Esophagus squamous epithelium (tissue), 5 donors: ENCODE results near the gene STAT6. TPM values are rescaled to one million over a fixed set of nuclear protein-coding genes. Genes with fewer than 3 reads are reported as not detected.

Source experiments
- DNase-seq: peaks from one replicate; lab custom pipeline; 2025; lab: John Stamatoyannopoulos, UW
- H3K27ac ChIP-seq, 4 donors: fragments of 200-600 bp; sonication (generic); one replicate each; pipeline ENCODE4 v1.5.1; 2016 to 2019; ENCODE audit warnings: mild to moderate bottlenecking in 1 of 4
- H3K27me3 ChIP-seq, 4 donors: fragments of 200-600 bp; sonication (generic); 1 replicate in 3 of 4; 2 replicates in 1 of 4; pipeline versions ENCODE4 v1.5.1 to v1.6.0; 2017 to 2021; ENCODE audit warnings: antibody characterized with exemption in 1 of 4
- H3K36me3 ChIP-seq, 3 donors: fragments of 200-600 bp; sonication (generic); one replicate each; pipeline ENCODE4 v1.5.1; 2016 to 2019
- H3K4me1 ChIP-seq, 3 donors: fragments of 200-600 bp; sonication (generic); one replicate each; pipeline ENCODE4 v1.5.1; 2017 to 2019
- H3K4me3 ChIP-seq, 4 donors: fragments of 200-600 bp; sonication (generic); 1 replicate in 3 of 4; 2 replicates in 1 of 4; pipeline ENCODE4 v1.5.1; 2016 to 2019; ENCODE audit warnings: mild to moderate bottlenecking in 2 of 4, moderate library complexity in 1 of 4
- H3K9me3 ChIP-seq, 3 donors: fragments of 200-600 bp; sonication (generic); one replicate each; pipeline ENCODE4 v1.5.1; 2016 to 2019
- POLR2A ChIP-seq, 4 donors: fragments of 450-650 bp; IDR thresholded peaks; one replicate each; pipeline ENCODE4 v1.6.1; 2017; ENCODE audit warnings: antibody characterized with exemption in 4 of 4, mild to moderate bottlenecking in 4 of 4, moderate library complexity in 3 of 4
- WGBS, 2 donors: methylation state at CpG; one replicate each; pipeline ENCODE4 v1.1.5; 2018; 5-methylcytosine and 5-hydroxymethylcytosine counted together
- intact Hi-C: fragments of 100-400 bp; cut with DNase I; formaldehyde crosslinking; loops from one replicate; pipeline ENCODE4 v1.15.0; 2022
- total RNA-seq, 4 donors: library from RNA; depleted of rRNA; stranded (reverse); fragments of >200 nt; gene quantifications; one replicate each; pipeline ENCODE4 v1.1.0, GENCODE V29; 2016
- TF ChIP-seq, protein P1 (sequence below), 6 experiments: fragments of 450-650 bp in 4 of 6; fragments of 200-600 bp in 2 of 6; sonication (generic) in 2 of 6; IDR thresholded peaks; one replicate each; pipeline ENCODE4 v1.5.1; 2016 to 2019; ENCODE audit warnings: antibody characterized with exemption in 6 of 6, mild to moderate bottlenecking in 4 of 6, moderate library complexity in 4 of 6
- donor health status: DM: yes; HTN: yes; CAD: no.

Gene STAT6
- total RNA-seq, 4 donors from 2014 or later, result 72.7 to 138 (median 102) TPM

DNA sequence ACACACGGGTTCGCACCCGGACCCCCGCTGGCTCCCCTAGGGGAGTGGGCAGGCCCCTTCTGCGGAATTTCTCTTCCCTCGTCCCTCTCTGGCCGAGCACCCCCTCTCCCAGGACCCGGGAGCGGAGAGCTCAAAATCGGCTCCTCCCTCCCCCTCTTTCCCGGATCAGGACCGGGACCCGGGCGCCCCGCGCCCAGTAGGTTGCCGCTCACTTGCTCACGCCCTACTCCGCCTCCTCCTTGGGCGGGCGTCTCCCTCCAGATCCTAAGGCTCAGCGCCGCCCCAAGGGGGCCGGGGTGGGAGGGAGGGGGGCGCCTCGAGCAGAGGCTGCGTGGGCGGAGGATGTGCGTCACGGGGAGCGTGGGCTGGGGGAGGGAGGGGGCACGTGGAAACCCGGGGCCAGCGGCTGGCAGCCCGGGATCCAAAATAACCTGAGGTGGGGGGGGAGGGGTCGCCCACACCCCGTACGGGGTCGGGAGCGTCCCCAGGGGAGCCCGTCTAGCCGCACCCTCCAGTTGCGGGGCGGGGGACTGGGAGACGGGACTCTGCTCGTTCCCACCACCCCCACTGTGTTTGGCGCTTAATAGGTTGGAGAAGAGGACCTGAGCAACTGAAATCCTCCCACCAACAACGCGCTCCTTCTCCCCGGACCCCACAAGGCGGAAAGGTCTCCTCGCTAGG, 24.0 kb downstream of the STAT6 start:
- Histone ChIP-seq H3K4me3 (peak overlapping the region; percentile 85 to 93 (median 86)), H3K9me3 (no peaks in the 10 kb centered on the region), H3K27me3 (no peaks in the 10 kb centered on the region), H3K27ac (peak overlapping the region; percentile 88 to 100 (median 98)), H3K4me1 (peaks cover 25 to 62% (median 27%) of the 10 kb centered on the region in 3 donors), H3K36me3 (peaks cover 0 to 13% (median 5%) of the 10 kb centered on the region in 3 donors)
- TF ChIP-seq, protein P1, sequence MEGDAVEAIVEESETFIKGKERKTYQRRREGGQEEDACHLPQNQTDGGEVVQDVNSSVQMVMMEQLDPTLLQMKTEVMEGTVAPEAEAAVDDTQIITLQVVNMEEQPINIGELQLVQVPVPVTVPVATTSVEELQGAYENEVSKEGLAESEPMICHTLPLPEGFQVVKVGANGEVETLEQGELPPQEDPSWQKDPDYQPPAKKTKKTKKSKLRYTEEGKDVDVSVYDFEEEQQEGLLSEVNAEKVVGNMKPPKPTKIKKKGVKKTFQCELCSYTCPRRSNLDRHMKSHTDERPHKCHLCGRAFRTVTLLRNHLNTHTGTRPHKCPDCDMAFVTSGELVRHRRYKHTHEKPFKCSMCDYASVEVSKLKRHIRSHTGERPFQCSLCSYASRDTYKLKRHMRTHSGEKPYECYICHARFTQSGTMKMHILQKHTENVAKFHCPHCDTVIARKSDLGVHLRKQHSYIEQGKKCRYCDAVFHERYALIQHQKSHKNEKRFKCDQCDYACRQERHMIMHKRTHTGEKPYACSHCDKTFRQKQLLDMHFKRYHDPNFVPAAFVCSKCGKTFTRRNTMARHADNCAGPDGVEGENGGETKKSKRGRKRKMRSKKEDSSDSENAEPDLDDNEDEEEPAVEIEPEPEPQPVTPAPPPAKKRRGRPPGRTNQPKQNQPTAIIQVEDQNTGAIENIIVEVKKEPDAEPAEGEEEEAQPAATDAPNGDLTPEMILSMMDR (IDR thresholded peaks at IDR 0.05), result no peak
- peak in 2 of 4 donors; percentile 74 to 76 for TF ChIP-seq POLR2A (IDR thresholded peaks at IDR 0.05)
- peak; percentile 61 for DNase-seq
- 0% methylated on average over 12 to 24 of the region's 52 CpGs for WGBS, 2 donors
- intact Hi-C loops, result no loop called here

DNA sequence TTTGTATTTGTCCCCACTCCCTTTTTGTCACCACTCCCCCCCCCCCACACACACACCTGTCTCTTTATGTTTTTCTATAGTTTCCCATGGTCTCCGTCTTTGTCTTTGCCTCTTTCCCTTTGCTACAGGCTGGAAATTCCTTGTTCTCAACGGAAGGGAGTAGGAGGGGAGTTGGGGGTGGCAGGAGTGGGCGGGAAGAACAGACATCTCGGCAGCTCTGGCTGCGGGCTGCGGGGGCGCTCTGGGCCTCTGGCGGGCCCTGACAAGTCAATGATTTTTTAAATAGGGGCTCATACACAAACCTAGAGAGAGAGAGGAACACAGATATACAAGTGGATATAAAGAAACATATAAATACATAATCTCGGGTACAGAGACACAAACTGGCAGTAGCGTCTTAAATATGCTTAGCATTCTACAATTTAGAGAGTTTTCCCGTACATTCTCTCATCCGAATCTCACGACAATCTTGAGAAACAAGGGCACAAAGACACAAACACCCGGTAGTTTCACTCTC, 24.6 kb downstream of the STAT6 start:
- TF ChIP-seq POLR2A (IDR thresholded peaks at IDR 0.05), result no peak
- TF ChIP-seq, protein P1 (IDR thresholded peaks at IDR 0.05), result peak in 3 of 6 experiments; percentile 4 to 21 (median 7)
- H3K27ac ChIP-seq, result peak overlapping the region; percentile 88 to 100 (median 98)
- no peaks in the 10 kb centered on the region for H3K9me3 ChIP-seq
- H3K4me1 ChIP-seq, result peaks cover 19 to 56% (median 23%) of the 10 kb centered on the region in 3 donors
- intact Hi-C loops, result no loop called here
- H3K27me3 ChIP-seq, result no peaks in the 10 kb centered on the region
- peaks cover 0 to 7% (median 4%) of the 10 kb centered on the region in 3 donors for H3K36me3 ChIP-seq
- DNase-seq, result no peak
- H3K4me3 ChIP-seq, result peak overlapping the region; percentile 85 to 93 (median 86)
- WGBS, 2 donors, result 0% methylated on average over 14 of the region's 14 CpGs

DNA sequence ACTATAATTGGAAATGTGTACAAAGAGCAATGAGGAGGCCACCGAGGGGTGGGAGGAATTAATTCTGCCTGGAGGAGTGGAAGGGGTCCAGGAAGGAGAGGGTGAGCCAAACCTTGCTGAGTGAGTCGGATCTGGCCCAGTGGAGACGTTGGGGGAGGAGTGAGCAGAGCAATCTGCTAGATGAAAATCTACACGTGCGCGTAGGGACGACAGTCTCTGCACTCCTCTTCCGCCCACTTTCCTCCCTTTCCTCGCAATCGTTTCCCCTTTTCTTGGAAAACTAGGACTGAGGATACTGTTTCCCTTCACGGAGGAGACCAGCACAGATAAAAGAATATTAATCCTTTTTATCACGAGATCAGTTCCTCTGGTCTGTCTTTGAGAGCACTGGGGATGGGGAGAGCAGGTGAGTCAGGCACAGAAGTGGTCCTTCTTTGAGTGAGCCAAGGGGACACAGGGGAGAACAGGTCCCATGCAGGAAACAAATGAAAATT, 25.1 kb downstream of the STAT6 start:
- Histone ChIP-seq H3K36me3 (peaks cover 0 to 2% (median 0%) of the 10 kb centered on the region in 3 donors), H3K9me3 (no peaks in the 10 kb centered on the region), H3K27ac (peak overlapping the region; percentile 88 to 100 (median 98)), H3K27me3 (no peaks in the 10 kb centered on the region), H3K4me1 (peaks cover 14 to 51% (median 23%) of the 10 kb centered on the region in 3 donors), H3K4me3 (peak overlapping the region; percentile 85 to 93 (median 86))
- TF ChIP-seq POLR2A (IDR thresholded peaks at IDR 0.05), result no peak
- TF ChIP-seq, protein P1 (IDR thresholded peaks at IDR 0.05), result no peak
- WGBS, 2 donors, result 4 to 5% methylated on average over 12 of the region's 12 CpGs
- DNase-seq, result no peak
- intact Hi-C loops, result no loop called here

DNA sequence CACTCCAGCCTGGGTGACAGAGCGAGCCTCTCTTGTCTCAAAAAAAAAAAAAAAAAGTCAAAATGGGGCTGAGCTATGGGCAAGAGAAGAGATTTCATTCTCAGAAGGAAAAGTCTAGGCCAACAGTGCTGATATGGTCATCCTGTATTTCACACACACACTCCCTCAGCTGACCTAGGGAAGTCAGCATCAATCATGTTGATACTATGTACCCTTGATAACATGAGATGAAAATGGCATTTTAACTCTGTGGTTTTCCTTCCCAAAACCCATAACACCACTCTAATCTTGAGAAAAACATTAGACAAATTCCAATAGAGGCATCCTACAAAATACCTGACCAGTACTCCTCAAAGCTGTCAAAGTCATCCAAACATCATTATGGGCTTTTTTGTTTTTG, 30.3 kb downstream of the STAT6 start:
- Histone ChIP-seq H3K27me3 (no peaks in the 10 kb centered on the region), H3K36me3 (peaks cover 0 to 7% (median 0%) of the 10 kb centered on the region in 3 donors), H3K9me3 (no peaks in the 10 kb centered on the region), H3K27ac (no peak overlapping the region), H3K4me3 (no peak overlapping the region), H3K4me1 (peaks cover 9 to 45% (median 21%) of the 10 kb centered on the region in 3 donors)
- no peak for TF ChIP-seq POLR2A (IDR thresholded peaks at IDR 0.05)
- TF ChIP-seq, protein P1 (IDR thresholded peaks at IDR 0.05), result no peak
- WGBS, 2 donors, result 100% methylated on average over 1 of the region's 1 CpG
- no peak for DNase-seq
- intact Hi-C loops, result no loop called here

DNA sequence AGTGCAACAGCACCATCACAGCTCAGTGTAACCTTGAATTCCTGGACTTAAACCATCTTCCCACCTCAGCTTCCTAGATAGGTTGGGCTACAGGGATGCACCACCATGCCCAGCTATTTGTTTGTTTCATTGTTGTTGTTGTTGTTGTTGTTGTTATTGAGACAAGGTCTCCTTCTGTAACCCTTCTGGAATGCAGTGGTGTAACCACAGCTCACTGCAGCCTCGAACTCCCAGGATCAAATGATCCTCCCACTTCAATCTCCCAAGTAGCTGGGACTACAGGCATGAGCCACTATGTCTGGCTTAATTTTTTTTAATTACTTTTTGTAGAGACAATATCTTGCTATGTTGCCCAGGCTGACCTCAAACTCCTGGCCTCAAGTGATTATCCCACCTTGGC, 31.3 kb downstream of the STAT6 start:
- no peaks in the 10 kb centered on the region for H3K9me3 ChIP-seq
- H3K4me1 ChIP-seq, result peaks cover 7 to 35% (median 19%) of the 10 kb centered on the region in 3 donors
- H3K27me3 ChIP-seq, result no peaks in the 10 kb centered on the region
- intact Hi-C loops, result no loop called here
- H3K4me3 ChIP-seq, result no peak overlapping the region
- DNase-seq, result no peak
- TF ChIP-seq, protein P1 (IDR thresholded peaks at IDR 0.05), result no peak
- TF ChIP-seq POLR2A (IDR thresholded peaks at IDR 0.05), result no peak
- H3K27ac ChIP-seq, result peak overlapping the region; percentile 69 to 90 (median 90)
- WGBS, 2 donors, result 85 to 89% methylated on average over 1 of the region's 1 CpG
- H3K36me3 ChIP-seq, result peaks cover 0 to 14% (median 0%) of the 10 kb centered on the region in 3 donors
